Peyer's patch (tissue), 4 donors: ENCODE data around the gene PHF2. TPM values are rescaled to one million over a fixed set of nuclear protein-coding genes. Genes with fewer than 3 reads are reported as not detected.
A peak's percentile ranks its signal among the peaks of the same experiment; 100 is the strongest.

ENCODE experiments used
- DNase-seq, 3 donors: peaks; one replicate each; pipeline ENCODE4 v3.0.0-alpha.2; 2017 to 2019
- H3K27ac ChIP-seq, 4 donors: fragments of 200-600 bp; sonication (generic); one replicate each; pipeline ENCODE4 v1.5.1; 2016 to 2019
- H3K27me3 ChIP-seq, 2 donors: fragments of 200-600 bp; sonication (generic); one replicate each; pipeline ENCODE4 v1.5.1; 2019
- H3K36me3 ChIP-seq, 3 donors: fragments of 200-600 bp; sonication (generic); one replicate each; pipeline ENCODE4 v1.5.1; 2016 to 2019
- H3K4me1 ChIP-seq, 4 donors: fragments of 200-600 bp; sonication (generic); one replicate each; pipeline ENCODE4 v1.5.1; 2016 to 2019
- H3K4me3 ChIP-seq, 4 donors: fragments of 200-600 bp; sonication (generic); 1 replicate in 3 of 4; 2 replicates in 1 of 4; pipeline ENCODE4 v1.5.1; 2016 to 2019; ENCODE audit warnings: mild to moderate bottlenecking in 1 of 4
- H3K9me3 ChIP-seq, 4 donors: fragments of 200-600 bp; sonication (generic); one replicate each; pipeline ENCODE4 v1.5.1; 2016 to 2019; ENCODE audit warnings: mild to moderate bottlenecking in 1 of 4
- CTCF ChIP-seq, 6 experiments: fragments of 450-650 bp in 4 of 6; fragments of 200-600 bp in 2 of 6; sonication (generic) in 1 of 6; IDR thresholded peaks; one replicate each; pipeline ENCODE4 v1.5.1; 2017 to 2019; ENCODE audit warnings: antibody characterized with exemption in 6 of 6, mild to moderate bottlenecking in 3 of 6, moderate library complexity in 1 of 6
- POLR2A ChIP-seq, 2 donors: fragments of 450-650 bp; IDR thresholded peaks; one replicate each; pipeline ENCODE4 v1.5.1; 2017; ENCODE audit warnings: antibody characterized with exemption in 2 of 2, mild to moderate bottlenecking in 2 of 2, moderate library complexity in 2 of 2
- total RNA-seq, 4 donors: library from RNA; depleted of rRNA; stranded (reverse); fragments of >200 nt; gene quantifications; one replicate each; pipeline ENCODE4 v1.1.0, GENCODE V29; 2016

Gene PHF2
- total RNA-seq, 4 donors from 2014 or later = 12.3 to 26.4 (median 19.5) TPM

- Histone ChIP-seq H3K27ac (no peak overlapping the region), H3K36me3 (no peaks in the 10 kb centered on the region), H3K4me1 (peaks cover 0 to 24% (median 12%) of the 10 kb centered on the region in 4 donors), H3K4me3 (no peak overlapping the region), H3K27me3 (no peaks in the 10 kb centered on the region), H3K9me3 (no peaks in the 10 kb centered on the region)
- DNase-seq = peak in 1 of 3 donors; percentile 32
- TF ChIP-seq POLR2A (IDR thresholded peaks at IDR 0.05) = no peak
- no peak for TF ChIP-seq CTCF (IDR thresholded peaks at IDR 0.05)
Observed at GRCh38 chr9:93573516-93573828, 2.9 kb upstream of the PHF2 start.

GRCh38 chr9:93574091-93574899 lies 2.1 kb upstream of the PHF2 start:
- H3K9me3 ChIP-seq = no peaks in the 10 kb centered on the region
- no peaks in the 10 kb centered on the region for H3K27me3 ChIP-seq
- H3K27ac ChIP-seq = no peak overlapping the region
- TF ChIP-seq POLR2A (IDR thresholded peaks at IDR 0.05) (no peak), CTCF (IDR thresholded peaks at IDR 0.05) (no peak)
- no peak overlapping the region for H3K4me3 ChIP-seq
- H3K36me3 ChIP-seq = no peaks in the 10 kb centered on the region
- DNase-seq = peak in 1 of 3 donors; percentile 42
- peaks cover 0 to 32% (median 12%) of the 10 kb centered on the region in 4 donors for H3K4me1 ChIP-seq

- Histone ChIP-seq H3K36me3 (no peaks in the 10 kb centered on the region), H3K4me3 (peak overlapping the region; percentile 78 to 99 (median 94)), H3K27me3 (no peaks in the 10 kb centered on the region), H3K4me1 (peaks cover 0 to 40% (median 12%) of the 10 kb centered on the region in 4 donors), H3K27ac (peak overlapping the region; percentile 81 to 95 (median 90)), H3K9me3 (no peaks in the 10 kb centered on the region)
- TF ChIP-seq POLR2A (IDR thresholded peaks at IDR 0.05) (no peak), CTCF (IDR thresholded peaks at IDR 0.05) (no peak)
- peak in 2 of 3 donors; percentile 44 to 48 for DNase-seq
Observed at GRCh38 chr9:93574900-93575795, 1.2 kb upstream of the PHF2 start.

- DNase-seq = peak; percentile 73 to 78 (median 74)
- peak overlapping the region; percentile 81 to 95 (median 90) for H3K27ac ChIP-seq
- peaks cover 0 to 47% (median 12%) of the 10 kb centered on the region in 4 donors for H3K4me1 ChIP-seq
- no peaks in the 10 kb centered on the region for H3K36me3 ChIP-seq
- H3K27me3 ChIP-seq = no peaks in the 10 kb centered on the region
- H3K4me3 ChIP-seq = peak overlapping the region; percentile 78 to 99 (median 94)
- no peaks in the 10 kb centered on the region for H3K9me3 ChIP-seq
- TF ChIP-seq POLR2A (IDR thresholded peaks at IDR 0.05) (peak in 1 of 2 donors; percentile 28), CTCF (IDR thresholded peaks at IDR 0.05) (no peak)
Observed at GRCh38 chr9:93575796-93576257, 557 bp upstream of the PHF2 start.

GRCh38 chr9:93577078-93577974 lies 942 bp downstream of the PHF2 start:
- no peaks in the 10 kb centered on the region for H3K36me3 ChIP-seq
- no peaks in the 10 kb centered on the region for H3K9me3 ChIP-seq
- H3K27me3 ChIP-seq = no peaks in the 10 kb centered on the region
- H3K27ac ChIP-seq = peak overlapping the region; percentile 48 to 95 (median 79)
- peak overlapping the region; percentile 78 to 99 (median 94) for H3K4me3 ChIP-seq
- TF ChIP-seq CTCF (IDR thresholded peaks at IDR 0.05) (no peak), POLR2A (IDR thresholded peaks at IDR 0.05) (no peak)
- peak in 2 of 3 donors; percentile 53 to 65 for DNase-seq
- peaks cover 0 to 62% (median 12%) of the 10 kb centered on the region in 4 donors for H3K4me1 ChIP-seq
